Glomerular visceral epithelial cell (primary cell): ENCODE results near the gene KLHL40.
A peak's percentile ranks its signal among the peaks of the same experiment; 100 is the strongest.

Experiments used
- DNase-seq: peaks from one replicate; pipeline ENCODE4 v3.0.0-alpha.2; 2016; ENCODE audit errors: extremely low spot score

The KLHL40 gene

GRCh38 chr3:42670051-42670576 is 15.2 kb upstream of the KLHL40 start:
- DNase-seq = no peak

GRCh38 chr3:42670670-42671069 is 14.7 kb upstream of the KLHL40 start:
- no peak for DNase-seq

GRCh38 chr3:42672515-42672914 is 12.8 kb upstream of the KLHL40 start:
- DNase-seq = no peak

GRCh38 chr3:42673082-42673481 is 12.3 kb upstream of the KLHL40 start:
- DNase-seq = no peak

- DNase-seq = no peak
These were observed 11.2 kb upstream of the KLHL40 start for GRCh38 chr3:42674146-42674545.

- no peak for DNase-seq
These were observed 9.4 kb upstream of the KLHL40 start for GRCh38 chr3:42675909-42676308.

- no peak for DNase-seq
These were observed 6.9 kb upstream of the KLHL40 start for GRCh38 chr3:42678447-42678846.

GRCh38 chr3:42680271-42680670 is 5.1 kb upstream of the KLHL40 start:
- DNase-seq = no peak

GRCh38 chr3:42680806-42681205 is 4.5 kb upstream of the KLHL40 start:
- no peak for DNase-seq

GRCh38 chr3:42681361-42682038 is 3.8 kb upstream of the KLHL40 start:
- DNase-seq = no peak

- no peak for DNase-seq
These were observed 2.9 kb upstream of the KLHL40 start for GRCh38 chr3:42682301-42683070.

GRCh38 chr3:42683875-42684598 is 1.3 kb upstream of the KLHL40 start:
- peak; percentile 80 for DNase-seq

- DNase-seq = no peak
These were observed 540 bp upstream of the KLHL40 start for GRCh38 chr3:42684632-42685362.

GRCh38 chr3:42685891-42686820 is 819 bp downstream of the KLHL40 start:
- DNase-seq = no peak

- no peak for DNase-seq
These were observed 1.7 kb downstream of the KLHL40 start for GRCh38 chr3:42686832-42687650.

- DNase-seq = no peak
These were observed 2.7 kb downstream of the KLHL40 start for GRCh38 chr3:42688016-42688415.

GRCh38 chr3:42688487-42689420 is 3.4 kb downstream of the KLHL40 start:
- no peak for DNase-seq

- DNase-seq = no peak
These were observed 4.2 kb downstream of the KLHL40 start for GRCh38 chr3:42689421-42690014.
